SK-N-MC (cell line): ENCODE measurements around the gene DNAH14.

Source experiments
- EZH2 ChIP-seq: fragments of 200-600 bp; sonication (generic); IDR thresholded peaks from one replicate; pipeline ENCODE4 v1.6.1; 2017; ENCODE audit warnings: antibody characterized with exemption
- FOXP2 ChIP-seq: optimal IDR thresholded peaks from 2 replicates; pipeline ENCODE3; 2011; ENCODE audit warnings: mild to moderate bottlenecking, moderate library complexity; ENCODE audit not compliant: insufficient read depth; ENCODE audit errors: extremely low read length, control extremely low read depth
- POLR2AphosphoS5 ChIP-seq: IDR thresholded peaks from 2 replicates; pipeline ENCODE4 v1.6.1; 2012; ENCODE audit warnings: mild to moderate bottlenecking, low read depth, low read length, borderline replicate concordance

DNA sequence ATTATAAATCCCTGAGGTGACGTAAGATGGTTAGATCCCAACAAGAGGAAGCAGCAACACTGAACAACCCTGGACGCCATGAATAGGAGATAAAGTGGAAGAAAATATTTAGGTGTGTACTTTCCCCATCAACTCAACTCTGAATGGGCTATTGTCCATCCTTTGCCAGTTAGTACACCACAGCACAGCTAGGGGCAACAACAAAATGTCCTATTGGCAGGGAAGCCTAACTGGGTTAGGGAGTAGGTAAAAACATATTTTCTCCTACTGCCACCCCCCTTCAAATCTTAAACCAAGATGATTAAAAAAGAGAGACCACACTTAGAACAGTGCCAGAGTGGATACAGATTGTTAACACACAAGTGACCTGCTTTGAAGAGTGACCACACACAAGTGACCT is 278.3 kb downstream of the DNAH14 start:
- no peak for TF ChIP-seq POLR2AphosphoS5
- TF ChIP-seq EZH2 = no peak
- TF ChIP-seq FOXP2 = no peak
